ENCODE measurements around the gene NRCAM.

The NRCAM gene

GRCh38 chr7:108289852-108290251 lies 166.4 kb downstream of the NRCAM start:
- Histone ChIP-seq H3K27ac (ENCODE audit: low read length) (no peak overlapping the region), H3F3A (ENCODE audit: insufficient read depth, low read length) (no peaks in the 10 kb centered on the region), H3K4me1 (ENCODE audit: low read length) (no peaks in the 10 kb centered on the region), H3K9ac (ENCODE audit: low read length) (no peak overlapping the region), H3K4me2 (ENCODE audit: low read depth, low read length) (no peak overlapping the region), H3K36me3 (replicated peaks; ENCODE audit: insufficient read depth, low read length) (no peaks in the 10 kb centered on the region), H3K4me3 (ENCODE audit: low read length) (no peak overlapping the region), H4K20me1 (ENCODE audit: insufficient read depth, low read length) (no peaks in the 10 kb centered on the region), H2AFZ (ENCODE audit: low read length) (no peak overlapping the region), H3K27me3 (replicated peaks; ENCODE audit: insufficient read depth, low read length) (no peaks in the 10 kb centered on the region), H3K9me2 (replicated peaks; ENCODE audit: insufficient read depth, low read length) (no peaks in the 10 kb centered on the region), H3K79me2 (ENCODE audit: low read length) (no peaks in the 10 kb centered on the region), H3K9me3 (replicated peaks; ENCODE audit: insufficient read depth, low read length) (no peaks in the 10 kb centered on the region)
- no peak for DNase-seq
- TF ChIP-seq CTCF (IDR thresholded peaks at IDR 0.05; ENCODE audit: low read length): no peak
- TF ChIP-seq EZH2phosphoT487 (IDR thresholded peaks at IDR 0.05; ENCODE audit: low read length): no peak
- no peak for TF ChIP-seq EZH2 (optimal IDR thresholded peaks at IDR 0.05; ENCODE audit: low read depth, low read length)

DNA sequence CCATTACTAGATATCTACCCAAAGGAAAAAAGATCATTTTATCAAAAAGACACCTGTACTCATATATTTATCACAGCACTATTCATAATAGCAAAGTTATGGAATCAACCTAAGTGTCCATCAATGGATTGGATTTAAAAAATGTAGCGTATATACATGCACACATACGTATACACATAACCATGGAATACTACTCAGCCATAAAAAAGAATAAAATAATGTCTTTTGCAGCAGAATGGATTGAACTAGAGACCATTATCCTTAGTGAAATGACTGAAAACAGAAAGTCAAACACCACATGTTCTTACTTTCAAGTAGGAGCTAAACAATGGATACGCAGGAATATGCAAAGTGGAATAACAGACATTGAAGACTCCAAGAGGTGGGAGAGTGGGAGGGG lies 168.4 kb downstream of the NRCAM start:
- Histone ChIP-seq H3K9me3 (replicated peaks; ENCODE audit: insufficient read depth, low read length) (no peaks in the 10 kb centered on the region), H3K4me2 (ENCODE audit: low read depth, low read length) (no peak overlapping the region), H3K36me3 (replicated peaks; ENCODE audit: insufficient read depth, low read length) (no peaks in the 10 kb centered on the region), H3K4me1 (ENCODE audit: low read length) (no peaks in the 10 kb centered on the region), H3K79me2 (ENCODE audit: low read length) (no peaks in the 10 kb centered on the region), H3K9ac (ENCODE audit: low read length) (no peak overlapping the region), H3F3A (ENCODE audit: insufficient read depth, low read length) (no peaks in the 10 kb centered on the region), H4K20me1 (ENCODE audit: insufficient read depth, low read length) (no peaks in the 10 kb centered on the region), H3K27ac (ENCODE audit: low read length) (no peak overlapping the region), H3K9me2 (replicated peaks; ENCODE audit: insufficient read depth, low read length) (no peaks in the 10 kb centered on the region), H2AFZ (ENCODE audit: low read length) (no peak overlapping the region), H3K27me3 (replicated peaks; ENCODE audit: insufficient read depth, low read length) (no peaks in the 10 kb centered on the region), H3K4me3 (ENCODE audit: low read length) (no peak overlapping the region)
- no peak for DNase-seq
- TF ChIP-seq EZH2phosphoT487 (IDR thresholded peaks at IDR 0.05; ENCODE audit: low read length) (no peak), EZH2 (optimal IDR thresholded peaks at IDR 0.05; ENCODE audit: low read depth, low read length) (no peak), CTCF (IDR thresholded peaks at IDR 0.05; ENCODE audit: low read length) (no peak)

DNA sequence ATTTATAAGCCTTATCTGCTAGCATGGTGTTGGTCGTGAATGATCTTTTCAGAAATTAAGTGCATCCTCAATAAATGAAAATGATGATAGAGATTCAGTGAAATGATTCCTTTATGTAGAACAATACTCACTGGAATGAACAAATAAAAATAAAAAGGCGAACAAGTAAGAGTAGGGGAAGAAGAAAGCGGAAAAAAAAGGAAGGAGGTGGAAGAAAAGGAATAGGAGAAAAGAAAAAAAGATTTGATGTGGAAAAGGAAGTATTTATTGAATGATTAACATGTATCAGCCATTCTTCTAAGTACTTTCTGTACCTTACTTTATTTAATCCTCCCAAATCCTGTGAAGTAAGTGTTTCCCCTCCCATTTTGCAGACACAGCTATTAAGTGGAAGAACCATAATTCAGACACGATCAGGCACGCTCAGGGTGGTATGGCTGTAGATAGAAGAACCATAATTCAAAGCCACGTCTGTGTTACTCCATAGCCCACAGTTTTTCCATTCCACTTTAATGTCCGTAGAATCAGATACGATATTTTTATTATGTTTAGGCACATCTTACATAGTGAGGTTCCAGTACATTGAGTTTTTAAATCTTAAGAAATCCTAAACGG lies 169.8 kb downstream of the NRCAM start:
- Histone ChIP-seq H3K36me3 (replicated peaks; ENCODE audit: insufficient read depth, low read length) (no peaks in the 10 kb centered on the region), H3K79me2 (ENCODE audit: low read length) (no peaks in the 10 kb centered on the region), H3K27ac (ENCODE audit: low read length) (no peak overlapping the region), H3K4me2 (ENCODE audit: low read depth, low read length) (no peak overlapping the region), H3K9me3 (replicated peaks; ENCODE audit: insufficient read depth, low read length) (no peaks in the 10 kb centered on the region), H3F3A (ENCODE audit: insufficient read depth, low read length) (no peaks in the 10 kb centered on the region), H3K4me3 (ENCODE audit: low read length) (no peak overlapping the region), H4K20me1 (ENCODE audit: insufficient read depth, low read length) (no peaks in the 10 kb centered on the region), H3K4me1 (ENCODE audit: low read length) (no peaks in the 10 kb centered on the region), H2AFZ (ENCODE audit: low read length) (no peak overlapping the region), H3K9me2 (replicated peaks; ENCODE audit: insufficient read depth, low read length) (no peaks in the 10 kb centered on the region), H3K9ac (ENCODE audit: low read length) (no peak overlapping the region), H3K27me3 (replicated peaks; ENCODE audit: insufficient read depth, low read length) (no peaks in the 10 kb centered on the region)
- no peak for TF ChIP-seq EZH2phosphoT487 (IDR thresholded peaks at IDR 0.05; ENCODE audit: low read length)
- TF ChIP-seq EZH2 (optimal IDR thresholded peaks at IDR 0.05; ENCODE audit: low read depth, low read length): no peak
- TF ChIP-seq CTCF (IDR thresholded peaks at IDR 0.05; ENCODE audit: low read length): no peak
- no peak for DNase-seq

Data from MM.1S (cell line).